GM21367 (cell line): ENCODE data around the gene CTSS.
A peak's percentile ranks its signal among the peaks of the same experiment; 100 is the strongest.
"Not testable (repeated sequence)": the region's sequence is repeated elsewhere in the genome, so short reads cannot be mapped to it uniquely, and the experiment has no call there.

Source experiments
- ATAC-seq: cut with Tn5 transposase; IDR thresholded peaks from one replicate; pipeline ENCODE4 v1.9.1; 2021; ENCODE audit not compliant: unreplicated experiment

Gene CTSS

DNA sequence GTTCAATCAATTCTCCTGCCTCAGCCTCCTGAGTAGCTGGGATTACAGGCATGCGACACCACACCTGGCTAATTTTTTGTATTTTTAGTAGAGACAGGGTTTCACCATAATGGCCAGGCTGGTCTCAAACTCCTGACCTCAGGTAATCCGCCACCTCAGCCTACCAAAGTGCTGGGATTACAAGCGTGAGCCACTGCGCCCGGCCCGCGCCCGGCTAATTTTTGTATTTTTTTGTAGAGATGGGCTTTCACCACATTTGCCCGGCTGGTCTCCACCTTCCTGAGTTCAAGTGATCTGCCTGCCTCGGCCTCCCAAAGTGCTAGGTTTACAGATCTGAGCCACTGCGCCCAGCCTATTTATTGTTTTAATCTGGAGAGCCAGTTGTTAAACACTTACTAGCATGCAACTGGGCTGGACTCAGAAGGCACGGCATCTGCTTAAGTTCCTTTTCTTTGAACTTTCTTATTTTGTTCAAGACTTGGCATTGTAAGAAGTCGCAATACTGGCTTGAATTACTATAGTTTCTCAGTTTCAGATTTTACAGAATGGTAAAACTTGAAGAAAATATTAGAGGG lies 10.4 kb upstream of the CTSS start:
- ATAC-seq = not testable (repeated sequence)

DNA sequence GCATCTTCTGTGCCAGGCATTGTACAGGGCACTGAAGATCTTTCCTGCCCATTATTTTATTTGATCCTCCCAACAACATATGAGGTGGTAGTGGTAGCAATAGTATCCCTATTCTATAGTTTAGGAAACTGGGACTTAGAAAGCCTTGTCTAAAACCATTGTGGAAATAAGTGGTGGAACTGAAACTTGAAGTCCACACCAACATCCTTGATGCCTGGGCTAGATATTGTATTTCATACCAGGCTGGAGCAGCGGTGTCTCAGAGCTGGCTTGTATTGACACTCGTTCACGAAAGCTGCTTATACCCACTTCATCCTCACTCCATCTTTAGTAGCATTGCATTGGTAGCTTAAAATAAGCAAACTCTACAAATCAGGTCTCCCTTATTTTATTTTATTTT lies 9.7 kb upstream of the CTSS start:
- no peak for ATAC-seq

DNA sequence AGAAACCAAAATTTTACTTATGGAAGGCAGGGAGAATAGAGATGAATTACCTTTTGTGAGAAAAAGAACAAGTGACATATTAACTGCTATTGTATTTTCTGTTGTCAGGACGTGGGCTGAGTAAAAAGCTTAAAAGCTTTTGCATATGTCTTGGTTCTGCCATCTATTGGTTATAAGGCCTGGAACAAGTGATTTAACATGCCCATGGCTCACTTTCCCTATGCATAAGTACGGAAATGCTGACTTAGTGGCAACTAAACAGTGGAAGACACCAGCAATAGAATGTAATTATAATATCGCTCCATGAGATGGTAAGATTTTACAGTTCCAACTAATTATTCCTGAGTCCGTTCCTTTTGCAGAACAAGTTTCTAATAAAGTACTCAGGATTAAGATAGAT lies 6.7 kb upstream of the CTSS start:
- no peak for ATAC-seq

DNA sequence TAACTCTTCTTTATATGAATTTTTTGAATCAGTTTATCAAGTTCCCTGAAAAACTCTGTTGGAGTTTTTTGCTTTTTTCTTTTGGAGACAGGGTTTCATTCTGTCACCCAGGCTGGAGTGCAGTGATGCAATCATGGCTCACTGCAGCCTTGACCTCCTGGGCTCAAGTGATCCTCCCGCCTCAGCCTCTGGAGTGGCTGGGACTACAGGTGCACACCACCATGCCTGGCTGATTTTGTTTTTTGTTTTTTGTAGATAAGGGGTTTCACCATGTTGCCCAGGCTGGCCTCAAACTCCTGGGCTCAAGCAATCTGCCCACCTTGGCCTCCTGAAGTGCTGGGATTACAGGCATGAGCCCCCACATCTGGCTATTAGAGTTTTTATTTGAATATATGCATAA lies 2.1 kb upstream of the CTSS start:
- ATAC-seq = not testable (repeated sequence)

DNA sequence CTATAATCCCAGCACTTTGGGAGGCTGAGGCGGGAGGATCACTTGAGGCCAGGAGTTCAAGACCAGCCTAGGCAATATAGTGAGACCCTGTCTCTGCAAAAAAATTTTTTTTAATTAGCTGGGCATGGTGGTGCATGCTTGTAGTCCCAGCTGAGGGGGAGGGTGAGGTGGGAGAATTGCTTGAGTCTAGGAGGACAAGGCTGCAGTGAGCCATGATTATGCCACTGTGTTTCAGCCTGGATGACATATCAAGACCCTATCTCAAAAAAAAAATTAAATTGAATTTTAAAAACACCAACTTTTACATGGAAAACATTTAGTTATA lies 361 bp upstream of the CTSS start:
- ATAC-seq = peak; percentile 8

DNA sequence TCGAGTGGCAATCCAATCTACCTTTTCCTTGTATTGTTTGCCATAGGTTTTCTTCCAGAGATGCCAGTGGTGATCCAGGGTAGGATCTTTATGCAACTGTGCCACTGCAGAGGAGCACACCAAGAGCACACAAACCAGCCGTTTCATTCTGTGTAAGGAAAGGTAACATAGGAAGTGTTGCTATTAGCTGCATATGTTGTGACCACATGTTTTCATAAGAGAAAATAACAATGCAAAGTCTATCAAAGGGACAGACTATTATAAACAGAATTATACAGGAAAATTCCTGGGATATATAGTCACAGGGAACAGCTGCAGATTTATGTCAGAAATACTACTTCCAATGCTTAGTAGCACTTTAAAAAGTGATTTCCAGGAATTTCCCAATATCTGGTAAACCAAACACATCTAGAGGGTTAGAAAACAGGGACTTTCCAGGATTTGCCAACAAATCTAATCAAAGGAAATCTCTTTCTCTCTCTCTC lies 919 bp downstream of the CTSS start:
- no peak for ATAC-seq

DNA sequence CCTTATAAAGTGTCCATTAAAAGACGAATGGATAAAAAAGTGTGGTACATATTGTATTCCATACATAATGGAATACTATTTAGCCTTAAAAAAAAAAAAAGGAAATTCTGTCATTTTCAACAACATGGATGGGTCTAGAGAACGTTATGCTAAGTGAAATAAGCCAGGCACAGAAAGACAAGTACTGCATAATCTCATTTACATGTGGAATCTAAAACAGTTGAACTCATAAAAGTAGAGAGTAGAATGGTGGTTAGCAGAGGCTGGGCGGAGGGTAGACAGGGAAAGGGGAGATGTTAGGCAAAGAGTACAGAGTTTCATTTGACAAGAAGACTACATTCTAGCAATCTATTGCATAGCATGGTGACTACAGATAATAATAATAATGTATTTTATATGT lies 2.6 kb downstream of the CTSS start:
- no peak for ATAC-seq

DNA sequence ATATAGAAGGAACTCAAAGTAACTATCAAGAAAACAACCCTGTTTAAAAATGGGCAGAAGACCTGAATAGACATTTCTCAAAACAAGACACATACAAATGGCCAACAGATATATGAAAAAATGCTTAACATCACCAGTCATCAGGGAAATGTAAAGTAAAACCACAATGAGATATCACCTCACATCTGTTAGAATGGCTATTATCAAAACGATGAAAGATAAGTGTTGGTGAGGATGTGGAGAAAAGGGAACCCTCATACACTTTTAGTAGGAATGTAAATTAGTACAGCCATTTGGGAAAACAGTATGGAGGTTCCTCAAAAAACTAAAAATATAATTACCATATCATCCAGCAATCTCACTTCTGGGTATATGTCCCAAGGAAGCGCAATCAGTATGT lies 3.0 kb downstream of the CTSS start:
- no peak for ATAC-seq

DNA sequence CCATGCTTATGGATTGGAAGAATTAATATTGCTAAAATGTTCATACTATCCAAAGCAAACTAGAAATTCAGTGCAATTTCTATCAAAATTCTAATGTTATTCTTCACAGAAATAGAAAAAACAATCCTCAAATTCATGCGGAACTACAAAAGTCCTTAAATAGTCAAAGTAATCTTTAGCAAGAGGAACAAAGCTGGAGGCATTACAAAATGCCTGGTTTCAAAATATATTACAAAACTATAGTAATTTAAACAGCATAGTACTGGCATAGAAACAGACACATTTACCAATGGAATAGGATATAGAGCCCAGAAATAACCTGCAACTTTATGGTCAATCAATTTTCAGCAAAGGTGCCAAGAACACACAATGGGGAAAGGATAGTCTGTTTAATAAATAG lies 3.8 kb downstream of the CTSS start:
- no peak for ATAC-seq

DNA sequence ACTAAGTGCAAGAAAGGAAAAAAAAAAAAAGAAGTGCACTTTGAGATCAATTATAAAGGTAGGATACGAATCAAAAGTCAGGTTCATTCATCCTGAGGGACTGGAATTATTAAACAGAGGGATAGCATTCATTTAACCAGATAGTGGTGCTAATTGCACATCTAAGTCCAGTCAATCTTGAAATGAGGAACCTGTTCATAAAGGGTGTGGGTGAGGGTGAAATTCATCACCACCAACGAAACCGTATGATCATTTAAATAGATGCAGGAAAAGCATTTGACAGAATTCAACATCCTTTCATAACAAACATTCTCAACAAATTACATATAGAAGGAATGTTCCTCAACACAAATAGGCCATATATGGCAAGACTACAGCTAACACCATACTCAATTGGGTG lies 5.6 kb downstream of the CTSS start:
- no peak for ATAC-seq

DNA sequence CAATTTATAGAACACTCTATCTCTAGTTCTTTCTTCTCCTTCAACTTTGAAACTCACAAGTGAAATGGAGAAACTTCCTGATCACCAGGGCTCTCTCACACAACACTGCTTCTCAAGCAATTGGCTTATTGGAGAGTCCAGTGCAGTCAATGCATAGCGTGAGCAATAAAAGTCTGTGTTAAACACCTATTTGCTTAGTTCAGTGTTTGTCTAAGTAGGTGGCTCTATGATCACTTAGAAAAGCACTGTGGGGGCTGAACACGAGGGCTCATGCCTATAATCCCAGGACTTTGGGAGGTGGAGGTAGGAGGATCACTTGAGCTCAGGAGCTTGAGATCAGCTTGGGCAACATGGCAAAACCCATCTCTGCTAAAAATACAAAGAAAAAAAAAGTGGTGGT lies 12.2 kb downstream of the CTSS start:
- no peak for ATAC-seq

DNA sequence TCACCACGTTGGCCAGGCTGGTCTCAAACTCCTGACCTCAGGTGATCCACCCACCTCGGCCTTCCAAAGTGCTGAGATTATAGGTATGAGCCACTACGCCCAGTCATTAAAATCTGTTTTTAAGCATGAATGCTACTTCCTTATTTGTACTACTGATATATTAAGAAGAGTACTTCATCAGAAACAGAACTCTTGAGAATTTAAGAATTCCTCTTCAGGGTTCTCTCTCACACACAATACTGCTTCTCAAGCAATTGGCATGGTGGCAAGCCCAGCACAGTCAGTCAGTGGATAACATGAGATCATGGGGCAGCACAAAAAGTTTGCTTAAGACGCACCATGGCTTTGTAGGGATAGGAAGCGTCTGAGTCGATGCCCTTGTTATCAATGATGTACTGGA lies 14.1 kb downstream of the CTSS start:
- ATAC-seq = no peak

DNA sequence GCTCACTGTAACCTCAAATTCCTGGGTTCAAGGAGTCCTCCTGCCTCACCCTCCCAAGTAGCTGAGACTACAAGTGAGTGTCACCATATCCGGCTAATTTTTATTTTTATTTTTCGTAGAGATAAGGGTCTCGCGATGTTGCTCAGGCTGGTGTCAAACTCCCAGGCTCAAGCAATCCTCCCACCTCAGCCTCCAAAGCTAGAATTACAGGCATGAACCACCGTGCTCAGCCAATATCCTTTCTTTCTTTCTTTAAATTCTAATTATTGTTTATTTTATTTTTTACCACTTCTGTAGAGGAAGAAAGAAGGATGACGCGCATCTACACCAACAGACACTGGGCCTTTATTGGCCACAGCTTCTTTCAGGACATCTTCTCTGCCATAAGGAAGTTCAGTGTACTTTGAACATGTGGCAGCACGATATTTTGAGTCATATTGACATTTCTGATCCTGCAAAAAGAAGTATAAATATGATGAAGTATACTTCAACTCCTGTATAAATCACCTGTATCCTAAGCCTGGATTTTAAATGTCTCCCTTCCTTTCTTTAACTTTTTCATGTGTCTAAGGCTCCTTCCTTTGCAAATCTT lies 15.8 kb downstream of the CTSS start:
- no peak for ATAC-seq

DNA sequence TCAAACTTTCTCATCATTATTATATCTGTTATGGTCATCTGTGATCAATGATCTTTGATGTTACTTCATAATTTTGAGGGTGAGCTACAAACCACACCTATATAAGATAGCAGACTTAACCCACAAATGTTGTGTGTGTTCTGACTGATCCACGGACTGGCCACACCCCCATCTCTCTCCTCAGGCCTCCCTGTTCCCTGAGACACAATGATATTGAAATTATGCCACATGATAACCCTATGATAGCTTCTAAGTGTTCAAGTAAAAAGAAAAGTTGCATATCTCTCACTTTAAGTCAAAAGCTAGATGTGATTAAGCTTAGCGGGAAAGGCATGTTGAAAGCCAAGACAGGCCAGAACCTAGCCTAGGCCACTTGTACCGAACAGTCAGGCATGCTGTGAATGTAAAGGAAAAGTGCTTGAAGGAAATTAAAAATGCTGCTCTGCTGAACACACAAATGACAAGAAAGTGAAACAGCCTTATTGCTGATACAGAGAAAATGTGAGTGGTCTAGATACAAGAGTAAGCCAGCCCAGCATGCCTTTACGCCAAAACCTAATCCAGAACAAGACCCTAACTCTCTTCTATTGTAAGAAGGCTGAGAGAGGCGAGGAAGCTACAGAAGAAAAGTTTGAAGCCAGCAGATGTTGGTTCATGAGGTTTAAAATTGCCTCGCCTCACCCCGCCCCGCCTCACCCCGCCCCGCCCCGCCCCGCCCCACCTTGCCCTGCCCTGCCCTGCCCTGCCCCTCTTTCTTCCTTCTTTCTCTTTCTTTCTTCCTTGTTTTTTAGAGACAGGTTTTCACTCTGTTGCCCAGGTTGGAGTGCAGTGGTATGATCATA lies 16.5 kb downstream of the CTSS start:
- ATAC-seq = no peak

DNA sequence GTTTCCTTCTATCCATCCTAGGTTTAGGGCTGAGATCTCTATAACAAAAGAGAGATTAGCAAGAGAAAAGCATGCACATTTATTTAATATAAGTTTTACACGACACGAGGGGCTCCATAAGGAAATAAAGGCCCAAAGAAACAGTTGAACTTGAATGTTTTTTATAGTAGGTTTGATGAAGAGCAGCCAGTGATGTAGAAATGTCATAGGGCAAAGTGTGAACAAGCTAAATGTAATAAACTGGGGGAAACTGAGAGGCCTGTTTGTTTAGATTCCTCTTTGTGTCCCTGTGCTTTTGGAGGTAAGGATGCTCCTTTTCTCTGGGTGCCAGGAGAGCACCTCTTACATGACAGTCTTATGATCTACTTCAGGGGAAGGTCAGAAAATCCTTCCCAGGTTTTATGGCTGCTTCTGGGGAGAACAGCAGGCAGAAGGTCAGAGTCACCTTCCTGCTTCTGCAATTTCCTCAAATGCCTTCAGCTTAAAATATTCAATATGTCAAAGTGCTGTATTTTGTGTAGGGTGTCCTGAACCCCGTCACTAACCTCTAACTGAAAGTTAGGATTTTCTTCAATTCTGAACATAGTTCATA lies 35.4 kb downstream of the CTSS start:
- no peak for ATAC-seq

DNA sequence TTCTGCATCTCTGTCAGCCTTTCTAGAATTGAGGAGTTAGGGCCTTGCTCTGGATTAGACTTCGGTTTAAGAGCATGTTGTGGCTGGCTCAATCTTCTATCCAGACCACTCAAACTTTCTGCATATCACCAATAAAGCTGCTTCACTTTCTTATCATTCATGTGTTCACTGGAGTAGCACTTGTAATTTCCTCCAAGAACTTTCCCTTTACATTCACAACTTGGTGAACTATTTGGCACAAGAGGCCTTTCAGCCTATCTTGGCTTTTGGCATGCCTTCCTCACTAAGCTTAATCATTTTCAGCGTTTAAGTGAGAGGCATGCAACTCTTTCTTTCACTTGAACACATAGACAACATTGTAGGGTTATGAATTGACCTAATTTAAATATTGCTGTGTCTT lies 41.2 kb downstream of the CTSS start:
- ATAC-seq = no peak

DNA sequence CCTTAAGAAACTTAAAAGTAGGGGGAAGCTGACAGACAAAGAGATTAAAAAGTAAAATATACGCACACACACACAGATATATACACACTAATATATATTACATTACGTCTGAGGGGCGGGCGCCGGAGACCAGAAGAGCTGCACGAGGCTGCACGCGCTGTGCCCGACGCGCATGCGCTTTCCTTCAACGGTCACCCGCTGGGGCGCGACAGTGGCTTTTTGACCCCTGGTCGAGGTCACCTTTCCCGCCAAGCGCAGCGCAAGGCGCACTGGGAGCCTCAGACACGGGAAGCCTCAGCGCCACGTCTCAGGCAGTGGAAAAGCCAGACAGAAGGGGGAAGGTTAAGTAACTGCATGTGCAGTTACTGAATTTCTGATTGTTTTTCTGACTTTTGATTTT lies 44.9 kb downstream of the CTSS start, which contains the start of gene HORMAD1:
TSS of gene HORMAD1 (minus strand) at position 193 of the 400 bp plus-strand sequence. CDS start 1,390 bp downstream, outside the sequence.
- ATAC-seq = no peak

DNA sequence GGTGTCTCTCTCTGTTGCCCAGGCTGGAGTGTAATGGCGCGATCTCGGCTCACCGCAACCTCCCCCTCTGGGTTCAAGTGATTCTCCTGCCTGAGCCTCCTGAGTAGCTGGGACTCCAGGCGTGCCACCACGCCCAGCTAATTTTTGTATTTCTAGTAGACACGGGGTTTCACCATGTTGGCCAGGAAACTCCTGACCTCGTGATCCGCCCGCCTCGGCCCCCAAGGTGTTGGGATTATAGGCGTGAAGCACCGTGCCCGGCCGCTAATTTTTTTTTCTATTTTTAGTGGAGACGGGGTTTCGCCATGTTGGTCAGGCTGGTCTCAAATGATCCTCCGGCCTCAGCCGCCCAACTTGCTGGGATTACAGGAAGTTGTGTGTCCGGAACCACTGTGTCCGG lies 45.5 kb downstream of the CTSS start:
- ATAC-seq = no peak

DNA sequence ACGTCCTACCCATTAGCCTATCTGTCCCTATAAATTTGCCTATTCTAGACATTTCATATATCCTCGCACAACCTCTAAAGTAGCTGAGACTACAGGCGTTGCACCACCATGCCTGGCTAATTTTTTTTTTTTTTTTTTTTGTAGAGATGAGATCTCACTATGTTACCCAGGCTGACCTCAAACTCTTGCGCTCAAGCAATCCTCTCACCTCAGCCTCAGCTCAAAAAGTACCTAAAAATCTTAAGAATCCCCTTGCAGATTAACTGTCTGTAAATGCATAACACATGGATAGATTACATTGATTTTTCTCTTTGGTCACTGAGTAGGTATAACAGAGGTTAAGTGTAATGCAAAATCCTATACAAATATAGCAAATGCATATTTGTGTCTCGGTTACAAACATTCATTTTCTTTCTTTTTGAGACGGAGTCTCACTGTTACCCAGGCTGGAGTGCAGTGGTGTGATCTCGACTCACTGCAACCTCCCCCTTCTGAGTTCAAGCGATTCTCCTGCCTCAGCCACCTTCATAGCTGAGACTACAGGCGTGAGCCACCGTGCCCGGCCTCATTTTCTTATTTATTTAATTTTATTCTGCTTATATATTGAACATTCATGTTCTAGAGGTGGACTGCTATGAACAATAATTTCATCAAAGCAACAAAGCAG lies 47.2 kb downstream of the CTSS start:
- ATAC-seq = no peak

DNA sequence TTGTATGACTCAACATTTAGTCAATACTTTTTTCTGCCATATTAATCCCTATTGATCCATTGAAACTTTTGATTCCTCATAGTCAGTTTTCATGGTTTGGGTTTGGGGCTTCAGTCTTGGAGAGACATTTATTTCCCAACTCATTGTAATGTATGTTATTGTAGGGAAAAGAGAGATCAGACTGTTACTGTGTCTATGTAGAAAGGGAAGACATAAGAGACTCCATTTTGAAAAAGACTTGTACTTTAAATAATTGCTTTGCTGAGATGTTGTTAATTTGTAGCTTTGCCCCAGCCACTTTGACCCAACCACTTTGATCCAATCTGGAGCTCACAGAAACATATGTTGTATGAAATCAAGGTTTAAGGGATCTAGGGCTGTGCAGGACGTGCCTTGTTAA lies 56.5 kb downstream of the CTSS start:
- not testable (repeated sequence) for ATAC-seq

DNA sequence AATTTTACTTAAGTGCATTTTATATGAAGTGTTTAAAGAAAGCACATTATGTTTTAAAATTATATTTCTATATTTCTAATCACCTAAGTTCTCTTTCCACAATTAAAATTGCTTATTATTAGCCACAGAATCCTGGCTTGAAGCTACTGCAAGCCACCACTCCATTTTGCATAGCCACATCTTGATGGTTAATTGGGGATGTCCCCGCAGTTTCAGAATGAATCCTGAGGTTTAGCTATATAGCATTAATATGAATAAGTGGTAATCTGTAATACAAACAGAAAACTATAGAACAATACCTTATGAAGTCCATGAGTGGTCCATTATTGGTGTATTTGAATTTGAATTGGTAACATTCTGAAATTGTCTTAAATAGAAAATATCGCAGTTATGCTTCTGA lies 57.0 kb downstream of the CTSS start:
- peak; percentile 51 for ATAC-seq
